GM12873 (cell line): Measurements from ENCODE around the gene BTBD2.

Source experiments
- CTCF ChIP-seq: IDR thresholded peaks from 2 replicates; pipeline ENCODE4 v1.5.1; 2012; ENCODE audit warnings: low read depth, mild to moderate bottlenecking, moderate library complexity, low read length, control low read depth; ENCODE audit not compliant: insufficient read depth; ENCODE audit errors: missing control alignments

Gene BTBD2

GRCh38 chr19:1936916-1937610 lies 78.5 kb downstream of the BTBD2 start:
- TF ChIP-seq CTCF = no peak

- TF ChIP-seq CTCF = no peak
Observed at GRCh38 chr19:1936430-1936829, 79.1 kb downstream of the BTBD2 start.

- TF ChIP-seq CTCF = no peak
Observed at GRCh38 chr19:1935484-1936208, 79.9 kb downstream of the BTBD2 start.
